ENCODE results near the gene TSFM.

DNA sequence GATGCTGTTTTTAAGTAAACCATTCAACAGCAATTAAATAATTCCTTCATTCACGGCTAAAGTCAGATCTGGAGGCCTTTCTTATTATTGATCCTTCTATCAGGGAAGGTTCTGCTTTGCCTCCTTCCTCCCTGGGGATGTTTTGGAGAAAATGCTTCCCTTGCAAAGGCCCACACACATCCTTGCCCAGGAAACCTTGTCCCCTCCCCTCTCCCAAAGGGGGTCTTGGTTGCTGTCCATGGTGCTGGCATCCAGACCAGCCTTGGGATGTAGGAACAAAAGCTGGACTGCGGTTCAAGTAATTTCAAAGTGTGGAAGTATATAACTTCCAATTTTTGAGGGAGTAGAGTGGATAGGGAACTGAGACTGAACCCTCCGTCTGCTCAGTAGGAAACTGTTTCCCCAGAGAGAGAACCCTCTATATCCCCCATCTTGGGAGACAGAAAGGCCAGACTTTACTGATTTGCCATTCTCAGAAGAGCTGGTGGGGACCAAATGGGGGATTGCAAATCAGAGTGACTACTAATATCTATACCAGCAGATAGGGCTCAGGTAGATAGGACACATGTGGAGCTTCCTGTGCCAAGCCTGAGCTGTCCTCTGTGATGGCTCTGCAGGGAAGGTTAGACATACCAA, 22.1 kb upstream of the TSFM start:
- TF ChIP-seq, protein P1, sequence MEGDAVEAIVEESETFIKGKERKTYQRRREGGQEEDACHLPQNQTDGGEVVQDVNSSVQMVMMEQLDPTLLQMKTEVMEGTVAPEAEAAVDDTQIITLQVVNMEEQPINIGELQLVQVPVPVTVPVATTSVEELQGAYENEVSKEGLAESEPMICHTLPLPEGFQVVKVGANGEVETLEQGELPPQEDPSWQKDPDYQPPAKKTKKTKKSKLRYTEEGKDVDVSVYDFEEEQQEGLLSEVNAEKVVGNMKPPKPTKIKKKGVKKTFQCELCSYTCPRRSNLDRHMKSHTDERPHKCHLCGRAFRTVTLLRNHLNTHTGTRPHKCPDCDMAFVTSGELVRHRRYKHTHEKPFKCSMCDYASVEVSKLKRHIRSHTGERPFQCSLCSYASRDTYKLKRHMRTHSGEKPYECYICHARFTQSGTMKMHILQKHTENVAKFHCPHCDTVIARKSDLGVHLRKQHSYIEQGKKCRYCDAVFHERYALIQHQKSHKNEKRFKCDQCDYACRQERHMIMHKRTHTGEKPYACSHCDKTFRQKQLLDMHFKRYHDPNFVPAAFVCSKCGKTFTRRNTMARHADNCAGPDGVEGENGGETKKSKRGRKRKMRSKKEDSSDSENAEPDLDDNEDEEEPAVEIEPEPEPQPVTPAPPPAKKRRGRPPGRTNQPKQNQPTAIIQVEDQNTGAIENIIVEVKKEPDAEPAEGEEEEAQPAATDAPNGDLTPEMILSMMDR (IDR thresholded peaks at IDR 0.05), result no peak
- TF ChIP-seq POLR2A (IDR thresholded peaks at IDR 0.05), result no peak

All from lower leg skin (tissue), 3 donors.